NCI-H1048 (cell line): ENCODE data around the gene FEN1.
A peak's percentile ranks its signal among the peaks of the same experiment; 100 is the strongest.

Experiments
- DNase-seq: peaks from one replicate; lab custom pipeline; 2025; lab: John Stamatoyannopoulos, UW

The FEN1 gene

DNA sequence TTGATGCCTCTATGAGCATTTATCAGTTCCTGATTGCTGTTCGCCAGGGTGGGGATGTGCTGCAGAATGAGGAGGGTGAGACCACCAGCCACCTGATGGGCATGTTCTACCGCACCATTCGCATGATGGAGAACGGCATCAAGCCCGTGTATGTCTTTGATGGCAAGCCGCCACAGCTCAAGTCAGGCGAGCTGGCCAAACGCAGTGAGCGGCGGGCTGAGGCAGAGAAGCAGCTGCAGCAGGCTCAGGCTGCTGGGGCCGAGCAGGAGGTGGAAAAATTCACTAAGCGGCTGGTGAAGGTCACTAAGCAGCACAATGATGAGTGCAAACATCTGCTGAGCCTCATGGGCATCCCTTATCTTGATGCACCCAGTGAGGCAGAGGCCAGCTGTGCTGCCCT is 2.7 kb downstream of the FEN1 start:
- DNase-seq, result no peak

DNA sequence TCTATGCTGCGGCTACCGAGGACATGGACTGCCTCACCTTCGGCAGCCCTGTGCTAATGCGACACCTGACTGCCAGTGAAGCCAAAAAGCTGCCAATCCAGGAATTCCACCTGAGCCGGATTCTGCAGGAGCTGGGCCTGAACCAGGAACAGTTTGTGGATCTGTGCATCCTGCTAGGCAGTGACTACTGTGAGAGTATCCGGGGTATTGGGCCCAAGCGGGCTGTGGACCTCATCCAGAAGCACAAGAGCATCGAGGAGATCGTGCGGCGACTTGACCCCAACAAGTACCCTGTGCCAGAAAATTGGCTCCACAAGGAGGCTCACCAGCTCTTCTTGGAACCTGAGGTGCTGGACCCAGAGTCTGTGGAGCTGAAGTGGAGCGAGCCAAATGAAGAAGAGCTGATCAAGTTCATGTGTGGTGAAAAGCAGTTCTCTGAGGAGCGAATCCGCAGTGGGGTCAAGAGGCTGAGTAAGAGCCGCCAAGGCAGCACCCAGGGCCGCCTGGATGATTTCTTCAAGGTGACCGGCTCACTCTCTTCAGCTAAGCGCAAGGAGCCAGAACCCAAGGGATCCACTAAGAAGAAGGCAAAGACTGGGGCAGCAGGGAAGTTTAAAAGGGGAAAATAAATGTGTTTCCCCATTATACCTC is 3.3 kb downstream of the FEN1 start:
- no peak for DNase-seq

DNA sequence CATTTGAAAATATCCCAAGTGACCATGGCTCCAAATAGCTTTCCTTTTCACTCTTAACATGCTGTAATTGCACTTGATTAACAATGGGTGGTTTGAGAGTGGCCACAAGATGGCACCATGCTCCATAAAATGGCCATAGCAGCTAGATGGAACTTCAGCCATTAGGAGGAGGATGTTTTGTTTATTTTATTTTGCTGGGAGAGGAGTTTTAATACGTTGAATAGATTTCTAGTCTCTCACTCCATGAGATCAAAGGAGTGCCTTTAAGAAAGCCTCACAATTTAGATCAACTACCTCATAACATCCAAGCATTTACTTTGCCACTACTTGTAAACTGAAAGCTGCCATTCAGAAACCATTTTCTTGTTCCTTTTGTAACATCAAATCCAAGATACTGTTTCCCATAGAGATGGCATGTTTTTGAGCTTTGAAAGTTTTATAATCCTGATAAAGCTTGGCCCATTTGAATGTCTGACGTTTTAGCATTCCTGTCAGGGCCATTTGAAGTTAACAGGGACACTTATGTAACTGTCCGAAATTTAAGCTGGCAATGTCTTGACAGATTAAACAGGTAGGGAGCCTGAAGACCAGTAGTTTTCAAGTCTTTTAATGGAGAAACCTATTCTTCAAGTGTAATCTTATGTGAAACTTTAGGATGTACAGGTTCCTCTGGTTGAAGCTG is 4.7 kb downstream of the FEN1 start:
- peak; percentile 27 for DNase-seq

DNA sequence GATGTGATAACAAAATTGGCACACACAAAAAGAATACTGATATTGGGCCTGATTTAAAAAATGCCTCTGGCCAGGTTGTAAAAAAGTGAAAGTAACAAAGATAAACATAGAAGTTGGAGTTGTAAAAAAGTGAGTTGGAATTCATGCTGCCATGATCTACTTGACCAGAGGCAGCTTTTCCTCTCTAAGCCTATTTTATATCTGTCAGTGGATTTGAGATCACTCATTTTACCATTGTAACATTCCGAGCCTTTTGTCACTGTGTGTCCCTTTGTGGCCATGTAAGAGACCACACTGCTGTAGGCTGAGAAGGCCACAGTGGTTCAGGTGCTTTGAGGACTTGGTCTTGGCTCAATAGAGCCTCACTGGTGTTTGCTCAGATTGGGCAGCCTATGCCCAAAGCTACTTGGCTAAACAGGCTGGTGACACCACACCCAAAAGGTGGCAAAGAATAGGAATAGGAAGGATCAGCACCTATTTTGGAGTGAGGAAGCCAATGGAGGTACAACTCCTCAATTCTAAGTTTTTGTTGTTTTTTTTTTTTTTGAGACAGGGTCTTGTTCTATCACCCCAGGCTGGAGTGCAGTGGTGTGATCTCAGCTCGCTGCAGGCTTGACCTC is 7.1 kb downstream of the FEN1 start:
- DNase-seq, result no peak

DNA sequence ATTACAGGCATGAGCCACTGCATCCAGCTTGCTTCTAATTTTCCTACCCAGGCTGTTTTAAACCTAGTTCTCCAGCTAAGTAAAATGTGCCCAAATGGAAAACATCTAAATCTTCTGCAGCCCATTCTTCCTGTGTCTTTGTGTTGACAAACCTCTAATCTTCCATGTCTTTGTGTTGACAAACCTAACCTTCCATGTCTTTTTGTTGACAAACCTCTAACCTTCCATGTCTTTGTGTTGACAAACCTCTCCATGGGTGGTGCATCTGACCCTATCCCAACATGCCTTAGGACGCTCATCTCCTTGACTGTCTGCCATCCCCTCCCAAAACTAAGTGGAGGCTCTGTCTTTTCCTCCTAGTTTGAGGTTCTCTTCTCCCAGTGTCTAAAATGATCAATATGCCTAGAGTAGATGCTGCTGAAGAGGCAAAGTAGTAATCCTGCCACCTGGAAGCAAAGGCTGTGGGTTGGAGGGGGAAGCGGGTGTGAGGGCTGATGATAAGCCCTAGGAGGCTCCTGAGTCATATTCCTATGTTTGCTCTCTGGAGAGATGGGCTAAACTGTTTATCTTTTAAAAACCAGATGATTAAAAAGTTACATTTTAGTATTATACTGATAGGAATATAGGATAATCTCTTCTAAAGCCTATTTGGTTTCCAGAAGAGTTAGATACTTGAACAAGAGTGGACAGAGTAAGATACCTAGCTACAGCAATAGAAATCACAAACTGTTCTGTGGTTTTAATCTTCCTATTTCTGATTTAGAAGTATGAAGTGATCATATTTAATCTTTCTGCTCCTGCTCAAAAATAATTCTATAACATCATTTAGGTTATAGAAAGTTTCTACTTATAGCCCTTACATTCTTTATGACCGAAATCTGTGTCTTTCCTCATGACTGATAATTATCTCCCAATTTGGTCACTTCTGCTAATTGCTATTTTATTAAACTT is 7.9 kb downstream of the FEN1 start:
- DNase-seq, result no peak

DNA sequence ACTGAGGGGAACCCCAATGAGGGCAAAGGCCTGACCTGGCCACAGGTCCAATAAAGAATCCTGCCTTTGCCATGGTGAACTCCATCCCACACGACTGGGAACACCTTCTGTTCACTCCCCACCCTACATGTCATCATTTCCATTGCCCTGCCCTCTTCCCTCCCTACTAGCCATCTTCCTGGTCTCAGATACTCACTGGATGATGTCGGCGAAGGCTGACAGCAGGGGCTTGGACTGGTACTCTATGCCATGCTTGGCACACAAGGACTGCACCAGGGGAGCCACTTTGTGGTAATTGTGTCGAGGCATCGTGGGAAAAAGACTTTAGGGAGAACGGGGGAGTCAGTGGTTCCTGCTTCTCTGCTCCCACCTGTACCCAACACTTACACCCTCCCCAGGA is 9.9 kb downstream of the FEN1 start:
- DNase-seq, result no peak

DNA sequence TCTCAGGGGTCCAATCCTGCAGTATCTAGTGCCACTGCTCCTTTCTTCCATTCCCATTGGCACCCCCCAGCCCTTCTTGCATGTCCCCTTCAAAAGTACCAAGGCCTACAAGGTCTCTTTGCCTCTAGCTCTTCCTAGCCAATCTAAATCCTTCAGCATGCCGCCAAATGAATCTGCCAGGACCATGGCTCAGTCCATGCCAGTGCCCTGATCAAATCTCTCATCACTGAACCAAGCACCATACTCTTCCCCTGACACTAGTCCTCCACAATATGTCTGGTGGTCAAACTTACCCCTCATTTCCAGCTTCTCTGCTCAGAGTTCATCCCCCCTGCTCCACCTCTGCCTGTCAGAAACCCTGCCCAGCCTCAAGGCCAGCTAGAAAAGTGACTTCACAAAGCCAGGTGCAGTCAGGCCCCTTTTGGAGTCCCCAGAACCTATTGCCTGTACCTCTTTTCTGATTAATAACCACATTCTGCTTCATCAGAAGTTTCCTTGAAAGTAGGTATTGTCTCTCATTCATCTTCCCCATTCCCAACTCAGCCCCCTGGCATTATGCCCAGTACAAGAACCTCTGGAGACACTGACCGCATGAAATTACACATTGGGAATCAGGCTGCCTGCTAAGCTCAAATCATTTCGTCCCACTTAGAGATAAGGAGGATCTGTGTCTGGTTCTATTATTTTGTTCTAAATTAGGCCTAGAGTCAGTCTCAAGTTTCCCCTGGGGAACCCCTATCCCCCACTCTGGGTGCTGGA is 11.4 kb downstream of the FEN1 start:
- no peak for DNase-seq

DNA sequence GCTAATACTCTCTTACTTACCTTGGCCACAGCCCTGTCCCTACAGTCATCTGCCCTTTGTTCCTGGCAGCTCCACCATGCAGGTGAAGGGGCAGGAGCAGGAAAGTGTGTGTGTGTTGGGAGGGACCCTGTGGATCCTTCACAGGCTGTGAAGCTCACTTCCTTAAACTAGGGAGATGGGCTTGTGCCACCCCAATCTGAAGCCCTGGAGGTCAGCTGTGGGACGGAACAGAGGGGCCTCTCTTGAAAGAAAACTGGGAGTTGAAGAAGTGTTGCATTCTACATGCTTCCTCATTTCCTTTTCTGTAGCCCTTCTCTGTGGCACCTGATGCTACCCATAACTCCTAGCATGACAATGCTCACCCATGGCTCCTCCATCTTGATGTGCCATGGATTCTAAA is 12.4 kb downstream of the FEN1 start:
- no peak for DNase-seq

DNA sequence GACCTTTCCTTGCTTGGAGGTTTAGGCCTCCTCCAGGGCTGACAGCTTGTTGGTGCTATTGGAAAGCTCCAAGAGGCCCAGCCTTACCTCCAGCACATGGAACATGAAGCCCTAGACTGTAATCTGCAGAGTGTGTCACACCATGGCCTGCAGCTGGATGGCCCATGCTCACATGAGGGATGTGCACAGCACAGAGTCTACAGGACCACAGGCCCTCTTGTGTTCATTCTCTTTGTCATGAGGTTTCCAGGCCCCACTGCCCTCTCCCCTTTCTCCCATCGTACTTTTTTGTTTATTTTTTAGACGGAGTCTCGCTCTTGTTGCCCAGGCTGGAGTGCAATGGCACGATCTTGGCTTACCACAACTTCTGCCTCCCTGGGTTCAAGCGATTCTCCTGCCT is 14.1 kb downstream of the FEN1 start:
- DNase-seq, result no peak

DNA sequence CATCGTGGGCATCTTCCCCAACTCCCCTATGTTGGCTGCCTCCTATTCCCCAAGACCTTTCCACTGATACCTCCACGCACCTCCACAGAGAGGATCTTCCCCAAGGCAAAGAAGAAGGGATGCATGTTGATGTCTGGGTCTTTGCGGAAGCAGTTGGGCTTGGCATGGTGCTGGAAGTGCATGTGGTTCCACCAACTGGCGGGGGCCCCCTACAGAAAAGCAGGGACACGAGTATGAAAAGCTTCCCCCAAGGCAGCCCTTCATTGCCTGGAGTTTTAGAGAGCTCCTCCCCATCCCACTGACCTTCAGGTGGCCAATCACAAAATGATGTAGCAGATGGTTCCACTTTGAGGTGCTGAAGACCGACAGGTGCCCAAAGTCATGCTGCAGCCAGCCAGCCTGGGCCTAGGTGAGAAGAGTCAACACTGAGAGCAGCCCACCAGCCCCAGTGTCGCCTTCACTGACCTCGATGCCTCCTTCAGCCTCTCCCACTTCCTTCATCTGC is 18.0 kb downstream of the FEN1 start:
- DNase-seq, result no peak

DNA sequence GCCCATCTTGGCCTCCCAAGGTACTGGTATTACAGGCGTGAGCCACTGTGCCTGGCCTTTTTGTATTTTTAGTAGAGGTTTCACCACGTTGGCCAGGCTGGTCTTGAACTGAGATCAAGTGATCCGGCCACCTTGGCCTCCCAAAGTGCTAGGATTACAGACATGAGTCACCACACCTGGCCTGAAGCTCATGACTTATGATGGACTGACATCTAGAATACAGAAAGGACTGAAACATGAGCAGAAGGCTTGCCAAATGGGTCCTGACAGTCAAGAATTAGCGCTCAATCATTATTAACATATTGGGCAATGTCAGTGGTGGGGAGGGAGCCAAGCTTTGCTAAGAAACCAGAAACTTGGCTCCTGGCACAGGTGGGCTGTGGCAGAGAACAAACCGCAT is 19.1 kb downstream of the FEN1 start:
- DNase-seq, result no peak

DNA sequence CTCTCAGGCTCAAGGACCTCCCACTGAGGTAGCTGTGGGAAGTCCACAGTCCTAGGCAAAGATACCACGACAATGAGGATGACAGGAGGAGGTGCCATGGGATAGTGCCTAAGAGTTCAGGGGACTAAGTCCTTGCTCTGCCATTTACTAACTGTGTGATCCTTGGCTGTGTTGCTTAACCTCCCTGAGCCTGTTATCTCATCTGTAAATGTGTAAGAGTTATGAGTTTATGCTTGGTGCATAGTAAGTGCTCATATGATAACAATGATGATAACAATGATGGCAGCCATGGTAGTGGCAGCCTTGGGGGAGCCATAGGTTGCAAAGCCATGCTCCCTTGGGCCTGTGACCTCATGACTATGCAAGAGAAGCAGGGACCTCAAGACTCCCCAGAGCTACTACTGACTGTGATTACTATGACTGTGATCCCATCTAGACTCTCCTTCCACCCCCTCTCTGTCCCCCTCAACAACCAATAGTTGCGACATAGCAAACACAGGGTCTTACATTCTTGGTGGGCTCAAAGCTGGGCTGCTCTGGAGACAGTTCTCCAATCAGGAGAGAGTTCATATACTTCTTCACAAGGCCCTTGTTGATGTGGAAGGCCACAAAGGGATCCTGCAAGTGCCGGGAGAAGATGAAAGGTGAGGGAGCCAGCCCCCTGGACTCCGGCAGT is 20.2 kb downstream of the FEN1 start:
- no peak for DNase-seq

DNA sequence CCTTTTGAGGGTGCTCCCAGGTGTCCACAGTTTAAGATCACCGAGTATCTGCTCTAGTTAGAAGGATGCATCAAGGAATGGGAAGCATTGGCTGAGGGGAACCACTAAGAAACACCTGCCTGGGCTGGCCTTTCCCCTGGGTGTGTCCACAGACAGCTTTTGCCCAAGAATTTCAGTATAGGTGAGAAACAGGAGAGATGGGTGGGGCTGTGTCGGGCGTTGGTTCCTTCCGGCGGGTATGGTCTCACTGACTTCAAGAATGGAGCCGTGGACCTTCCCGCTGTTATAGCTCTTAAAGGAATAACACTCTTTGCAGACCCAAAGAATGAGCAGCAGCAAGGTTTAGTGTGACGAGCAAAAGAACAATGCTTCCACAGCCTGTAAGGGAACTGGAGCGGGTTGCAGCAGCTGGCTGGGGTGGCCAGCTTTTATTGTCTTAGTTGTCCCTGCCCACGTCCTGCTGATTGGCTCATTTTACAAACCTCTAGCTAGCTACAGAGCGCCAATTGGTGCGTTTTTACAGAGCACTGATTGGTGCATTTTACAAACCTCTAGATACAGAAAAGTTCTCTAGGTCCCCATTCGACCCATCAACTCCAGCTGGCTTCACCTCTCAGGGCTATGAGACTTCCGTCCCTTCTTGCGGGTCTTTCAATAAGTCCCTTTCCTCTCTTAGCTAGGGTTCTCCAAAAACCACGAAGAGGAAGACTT is 21.7 kb downstream of the FEN1 start:
- no peak for DNase-seq

DNA sequence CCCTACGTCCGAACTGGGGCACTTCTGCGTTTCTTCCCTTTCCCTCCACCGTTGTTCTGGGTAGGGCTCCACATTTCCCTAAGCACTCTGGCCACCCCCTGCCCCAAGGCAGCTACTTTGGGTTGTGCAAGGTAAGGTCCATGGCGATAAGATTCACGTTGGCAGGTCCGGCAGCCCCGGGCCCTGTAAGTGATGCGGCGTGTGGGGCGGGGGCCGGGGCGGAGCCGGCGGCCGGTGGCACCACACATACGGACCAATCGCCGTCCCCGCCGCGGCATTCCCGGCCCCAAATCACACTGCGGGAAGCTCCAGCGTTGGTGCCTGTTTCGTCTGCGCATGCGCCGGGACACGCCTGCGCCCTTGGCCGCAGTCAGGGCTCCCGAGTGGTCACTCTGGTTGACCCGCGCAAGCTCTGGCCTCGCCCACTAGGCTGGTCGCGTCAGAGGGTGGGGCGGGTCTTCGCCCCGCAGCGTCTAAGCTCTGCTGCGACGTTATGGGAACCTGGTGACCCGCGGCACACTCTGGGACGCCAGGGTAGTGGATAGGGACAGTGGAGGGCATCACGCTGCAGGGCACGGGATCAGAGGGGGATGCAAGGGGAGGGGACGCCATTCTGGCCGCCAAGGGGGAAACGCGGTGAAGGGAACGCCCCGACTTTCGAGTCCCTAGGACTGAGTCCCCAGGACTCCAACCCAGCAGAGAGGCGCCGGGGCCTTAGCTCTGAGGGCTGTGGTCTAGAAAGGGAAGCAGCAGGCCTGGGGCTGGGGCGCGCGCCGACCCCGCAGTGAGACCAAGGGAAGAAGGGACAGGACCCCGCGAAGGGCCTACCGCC is 22.5 kb downstream of the FEN1 start:
- DNase-seq, result peak; percentile 49

DNA sequence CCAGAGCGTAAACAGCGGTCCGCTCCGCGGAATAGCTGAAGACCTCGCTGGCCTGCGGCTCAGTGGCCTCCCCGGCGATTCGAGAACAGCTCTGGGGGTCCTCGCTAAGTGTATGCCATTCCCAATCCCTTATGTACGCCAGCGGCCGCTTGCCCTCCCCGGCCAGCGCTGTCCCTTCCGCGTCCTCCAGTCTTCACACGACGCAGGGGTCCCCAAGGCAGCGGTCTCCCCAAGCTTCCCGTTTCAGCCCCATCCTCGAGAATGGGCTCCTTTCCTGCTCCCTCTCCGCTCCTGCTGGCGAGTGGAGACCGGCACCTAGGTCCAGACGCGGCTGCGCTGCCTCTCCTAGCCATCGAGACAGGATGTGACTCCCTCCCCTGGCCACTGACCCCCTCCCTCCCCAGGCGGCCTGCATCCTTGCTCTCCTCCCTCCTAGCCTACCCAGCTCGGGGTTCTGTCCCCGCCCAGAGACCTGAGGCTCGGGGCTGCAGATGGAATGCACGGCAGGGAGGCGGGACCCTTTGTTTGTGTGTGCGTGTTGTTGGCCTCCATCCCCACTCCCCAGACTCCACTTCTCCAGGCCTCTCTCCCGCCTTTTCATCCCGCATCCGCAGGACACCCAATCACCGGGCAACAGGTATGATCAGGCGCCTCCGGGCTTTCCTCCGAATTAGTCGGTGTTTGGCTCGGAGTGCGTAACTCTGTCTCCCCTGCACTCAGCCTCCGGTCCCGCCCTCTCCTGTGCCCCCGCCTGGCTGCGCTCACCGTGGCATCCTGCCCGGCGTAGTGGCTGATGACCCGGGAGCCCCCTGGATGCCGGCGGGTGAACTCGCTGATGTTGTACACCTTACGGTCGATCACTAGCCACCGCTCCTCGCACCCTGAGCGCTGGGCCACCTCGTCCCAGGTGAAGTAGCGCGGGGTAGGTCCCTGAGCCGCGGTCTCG is 23.4 kb downstream of the FEN1 start:
- DNase-seq, result peak; percentile 49

DNA sequence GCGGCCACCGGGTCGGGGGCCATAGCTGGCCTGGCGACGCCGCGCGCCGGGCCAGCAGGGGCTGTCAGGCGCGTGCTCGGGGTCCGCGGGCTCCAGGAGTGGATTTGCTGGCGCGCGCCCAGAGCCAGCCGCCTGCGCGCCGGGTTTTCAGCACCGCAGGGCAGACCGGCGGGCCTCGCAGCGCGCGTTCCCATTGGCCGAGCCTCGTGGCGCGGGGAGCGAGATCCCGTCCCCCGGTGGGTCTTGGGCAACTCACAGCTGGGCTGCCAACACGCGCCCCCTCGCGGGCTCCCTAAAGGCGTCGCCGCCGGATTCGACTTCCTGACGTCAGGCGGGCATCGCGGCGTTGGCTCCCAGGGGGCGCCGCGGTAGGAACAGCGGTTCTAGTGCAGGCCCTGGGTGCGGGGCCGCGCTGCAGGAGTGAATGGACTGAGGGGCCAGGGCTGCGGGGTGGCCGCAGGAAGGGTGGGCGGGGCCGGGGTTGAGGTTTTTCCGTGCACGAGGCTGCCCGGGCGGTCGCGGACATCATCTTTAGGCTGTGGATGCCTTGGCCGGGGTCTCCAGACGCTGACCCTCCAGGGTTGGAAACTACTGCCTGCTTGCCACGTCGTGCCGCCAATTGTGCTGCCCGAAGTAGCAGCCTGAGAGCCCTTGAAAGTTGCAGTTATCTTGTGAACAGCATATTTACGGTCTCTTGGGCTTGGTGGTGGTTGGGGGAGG is 24.2 kb downstream of the FEN1 start, which contains the start of gene FADS1:
TSS of gene FADS1 (minus strand) at position 268 of the 720 bp plus-strand sequence. CDS start at position 194, 74 bp downstream.
- peak; percentile 68 for DNase-seq

DNA sequence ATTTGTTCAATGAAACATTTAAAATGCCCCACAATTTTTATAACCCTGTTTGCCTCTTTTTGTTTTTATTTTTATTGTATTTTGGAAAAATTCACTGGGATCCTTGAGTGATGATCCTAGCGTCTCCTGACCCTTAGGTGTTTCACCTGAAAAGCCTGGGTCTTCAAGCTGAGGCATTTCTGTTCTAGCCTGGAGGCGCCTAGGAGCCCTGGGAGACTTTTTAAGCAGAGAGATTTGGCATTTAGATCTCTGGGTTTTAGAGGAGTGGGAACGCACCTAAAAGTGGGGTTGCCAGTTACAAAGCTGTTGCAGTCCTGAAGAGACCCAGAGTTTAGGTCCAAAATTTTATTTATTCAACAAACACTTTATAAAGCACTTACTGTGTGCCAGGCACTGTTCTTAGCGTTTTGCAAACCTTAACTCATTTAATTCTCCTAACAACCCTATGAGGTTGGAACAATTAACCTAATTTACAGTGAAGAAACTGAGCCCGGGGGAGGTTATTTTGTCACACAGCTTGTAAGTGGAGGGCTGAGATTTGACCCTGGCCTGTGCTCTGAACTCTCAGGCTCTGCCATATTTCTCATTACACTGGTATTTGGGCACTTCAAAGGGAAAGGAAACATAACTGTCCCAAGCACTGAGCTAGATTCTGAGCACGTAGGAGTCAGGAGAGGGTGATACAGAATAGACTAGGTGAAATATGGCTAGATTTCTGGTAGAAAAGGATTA is 24.9 kb downstream of the FEN1 start:
- no peak for DNase-seq
